ENCODE data around the gene ITGAV. TPM values are rescaled to one million over a fixed set of nuclear protein-coding genes. Genes with fewer than 3 reads are reported as not detected.
"Not testable (repeated sequence)": the region's sequence is repeated elsewhere in the genome, so short reads cannot be mapped to it uniquely, and the experiment has no call there.

Gene ITGAV
- total RNA-seq, 2 donors from 2014 or later = 11.2 to 11.8 TPM

- ATAC-seq (replicated peaks in 1 of 2) (no peak), DNase-seq (no peak)
- no peak overlapping the region for H3K27ac Mint-ChIP-seq
- H3K9me3 Mint-ChIP-seq = peaks cover 0 to 4% of the 10 kb centered on the region in 2 donors
- H3K4me1 Mint-ChIP-seq (ENCODE audit: low read depth) = peaks cover 6% of the 10 kb centered on the region
- H3K36me3 Mint-ChIP-seq (ENCODE audit: insufficient read depth in 2 of 2) = no peaks in the 10 kb centered on the region
- peaks cover 18% of the 10 kb centered on the region for H3K27me3 Mint-ChIP-seq (ENCODE audit: low read depth)
- H3K4me3 Mint-ChIP-seq = no peak overlapping the region
Measured at GRCh38 chr2:186560254-186560653, 29.6 kb upstream of the ITGAV start.

DNA sequence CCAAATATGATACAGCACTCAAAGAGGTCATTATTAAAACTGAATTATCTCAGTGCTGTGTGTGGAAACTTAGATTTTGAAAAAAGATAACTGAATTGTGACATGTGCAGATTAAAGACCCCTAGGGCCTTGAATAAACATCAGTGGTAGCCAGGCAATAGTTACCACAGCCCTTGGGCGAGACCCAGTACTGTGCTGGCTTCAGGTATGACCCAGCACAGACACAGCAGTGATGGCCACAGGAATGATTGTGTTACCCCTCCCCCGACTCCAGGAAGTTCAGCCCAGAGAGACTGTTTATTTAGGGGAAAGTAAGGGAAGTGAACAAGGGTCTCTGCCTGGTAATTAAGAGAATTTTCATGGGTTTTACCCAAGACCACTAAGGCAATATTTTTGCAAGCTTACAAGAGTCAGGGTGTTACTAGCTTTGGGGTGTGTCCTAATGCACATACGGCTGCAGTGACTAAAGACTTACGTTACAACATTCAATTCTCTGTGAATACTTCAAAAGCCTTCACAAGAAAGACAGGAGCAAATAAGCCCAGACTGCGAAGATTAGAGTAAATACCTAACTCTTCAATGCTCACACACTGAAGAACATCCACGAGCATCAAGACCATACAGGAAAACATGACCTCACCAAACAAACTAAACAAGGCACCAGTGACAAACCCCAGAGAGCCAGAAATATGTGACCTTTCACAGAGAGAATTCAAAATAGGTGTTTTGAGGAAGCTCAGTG is 28.2 kb upstream of the ITGAV start:
- H3K27me3 Mint-ChIP-seq (ENCODE audit: low read depth) = peaks cover 18% of the 10 kb centered on the region
- peaks cover 0 to 4% of the 10 kb centered on the region in 2 donors for H3K9me3 Mint-ChIP-seq
- H3K4me3 Mint-ChIP-seq = no peak overlapping the region
- no peaks in the 10 kb centered on the region for H3K4me1 Mint-ChIP-seq (ENCODE audit: low read depth)
- H3K36me3 Mint-ChIP-seq (ENCODE audit: insufficient read depth in 2 of 2) = no peaks in the 10 kb centered on the region
- H3K27ac Mint-ChIP-seq = no peak overlapping the region
- ATAC-seq (replicated peaks in 1 of 2) (no peak), DNase-seq (no peak)

- DNase-seq (no peak), ATAC-seq (replicated peaks in 1 of 2) (no peak)
- no peak overlapping the region for H3K4me3 Mint-ChIP-seq
- H3K27me3 Mint-ChIP-seq (ENCODE audit: low read depth) = peaks cover 19% of the 10 kb centered on the region
- peaks cover 0 to 4% of the 10 kb centered on the region in 2 donors for H3K9me3 Mint-ChIP-seq
- H3K36me3 Mint-ChIP-seq (ENCODE audit: insufficient read depth in 2 of 2) = no peaks in the 10 kb centered on the region
- no peak overlapping the region for H3K27ac Mint-ChIP-seq
- no peaks in the 10 kb centered on the region for H3K4me1 Mint-ChIP-seq (ENCODE audit: low read depth)
Measured at GRCh38 chr2:186562209-186562578, 27.7 kb upstream of the ITGAV start.

GRCh38 chr2:186568600-186568999 is 21.3 kb upstream of the ITGAV start:
- DNase-seq; H3K27ac Mint-ChIP-seq; H3K9me3 Mint-ChIP-seq; H3K4me1 Mint-ChIP-seq (ENCODE audit: low read depth); H3K4me3 Mint-ChIP-seq; ATAC-seq (replicated peaks in 1 of 2); H3K36me3 Mint-ChIP-seq (ENCODE audit: insufficient read depth in 2 of 2): not testable (repeated sequence)
- H3K27me3 Mint-ChIP-seq (ENCODE audit: low read depth) = peaks cover 12% of the 10 kb centered on the region

DNA sequence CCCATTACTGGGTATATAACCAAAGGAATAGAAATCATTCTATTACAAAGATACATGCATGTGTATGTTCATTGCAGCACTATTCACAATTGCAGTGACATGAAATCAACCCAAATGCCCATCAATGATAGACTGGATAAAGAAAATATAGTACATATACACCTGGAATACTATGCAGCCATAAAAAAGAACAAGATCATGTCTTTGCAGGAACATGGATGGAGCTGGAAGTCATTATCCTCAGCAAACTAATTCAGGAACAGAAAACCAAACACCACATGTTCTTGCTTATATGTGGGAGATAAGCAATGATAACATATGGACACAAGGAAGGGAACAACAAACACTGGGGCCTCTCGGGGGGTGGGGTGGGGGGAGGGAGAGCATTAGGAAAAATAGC is 20.7 kb upstream of the ITGAV start:
- peaks cover 12% of the 10 kb centered on the region for H3K27me3 Mint-ChIP-seq (ENCODE audit: low read depth)
- not testable (repeated sequence) for H3K27ac Mint-ChIP-seq; H3K9me3 Mint-ChIP-seq; H3K4me1 Mint-ChIP-seq (ENCODE audit: low read depth); H3K36me3 Mint-ChIP-seq (ENCODE audit: insufficient read depth in 2 of 2); ATAC-seq (replicated peaks in 1 of 2); H3K4me3 Mint-ChIP-seq; DNase-seq

DNA sequence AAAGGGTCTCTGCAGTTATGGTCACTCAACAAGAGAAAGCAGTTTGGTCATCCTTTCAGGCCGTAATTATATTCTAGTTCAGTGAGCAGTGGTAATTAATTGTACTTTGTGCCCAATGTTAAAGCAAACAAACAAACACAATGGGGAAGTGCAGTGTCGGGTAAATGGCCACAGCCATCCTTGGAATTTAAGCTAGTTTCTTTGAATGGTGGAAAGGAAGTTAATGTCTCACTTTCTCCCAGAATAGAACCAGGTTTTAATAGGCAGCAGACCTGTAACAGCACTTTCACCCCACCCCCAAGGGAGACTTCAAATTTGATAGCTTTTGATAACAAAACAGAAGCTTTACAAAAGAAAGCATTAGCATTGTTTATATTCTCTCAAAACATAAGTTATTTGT is 20.0 kb upstream of the ITGAV start:
- Mint-ChIP-seq H3K27me3 (ENCODE audit: low read depth) (peaks cover 12% of the 10 kb centered on the region), H3K4me3 (no peak overlapping the region), H3K9me3 (peaks cover 0 to 4% of the 10 kb centered on the region in 2 donors), H3K27ac (no peak overlapping the region), H3K36me3 (ENCODE audit: insufficient read depth in 2 of 2) (no peaks in the 10 kb centered on the region), H3K4me1 (ENCODE audit: low read depth) (no peaks in the 10 kb centered on the region)
- no peak for DNase-seq
- no peak for ATAC-seq (replicated peaks in 1 of 2)

DNA sequence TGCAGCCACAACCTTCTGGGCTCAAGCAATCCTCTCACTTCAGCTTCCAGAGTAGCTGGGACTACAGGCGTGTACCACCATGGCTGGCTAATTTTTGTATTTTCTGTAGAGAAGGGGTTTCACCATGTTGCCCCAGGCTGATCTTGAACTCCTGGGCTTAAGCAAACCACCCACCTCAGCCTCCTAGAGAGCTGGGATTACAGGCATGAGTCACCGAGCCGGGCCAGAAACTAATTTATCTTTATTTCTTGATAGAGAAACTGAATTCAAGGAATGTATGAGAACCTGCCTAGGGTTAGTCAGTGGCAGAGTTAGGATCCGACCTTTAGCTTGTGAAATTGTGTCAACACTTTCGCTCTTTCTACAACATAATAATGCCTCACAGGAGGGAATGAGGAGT is 19.3 kb upstream of the ITGAV start:
- no peak for ATAC-seq (replicated peaks in 1 of 2)
- Mint-ChIP-seq H3K27ac (no peak overlapping the region), H3K4me3 (no peak overlapping the region), H3K4me1 (ENCODE audit: low read depth) (no peaks in the 10 kb centered on the region), H3K36me3 (ENCODE audit: insufficient read depth in 2 of 2) (no peaks in the 10 kb centered on the region), H3K9me3 (peaks cover 0 to 4% of the 10 kb centered on the region in 2 donors), H3K27me3 (ENCODE audit: low read depth) (peaks cover 12% of the 10 kb centered on the region)
- no peak for DNase-seq

GRCh38 chr2:186572705-186573104 is 17.2 kb upstream of the ITGAV start:
- Mint-ChIP-seq H3K36me3 (ENCODE audit: insufficient read depth in 2 of 2) (no peaks in the 10 kb centered on the region), H3K27ac (no peak overlapping the region), H3K4me1 (ENCODE audit: low read depth) (no peaks in the 10 kb centered on the region), H3K9me3 (peaks cover 0 to 4% of the 10 kb centered on the region in 2 donors), H3K4me3 (no peak overlapping the region), H3K27me3 (ENCODE audit: low read depth) (peaks cover 5% of the 10 kb centered on the region)
- ATAC-seq (replicated peaks in 1 of 2) (no peak), DNase-seq (no peak)

DNA sequence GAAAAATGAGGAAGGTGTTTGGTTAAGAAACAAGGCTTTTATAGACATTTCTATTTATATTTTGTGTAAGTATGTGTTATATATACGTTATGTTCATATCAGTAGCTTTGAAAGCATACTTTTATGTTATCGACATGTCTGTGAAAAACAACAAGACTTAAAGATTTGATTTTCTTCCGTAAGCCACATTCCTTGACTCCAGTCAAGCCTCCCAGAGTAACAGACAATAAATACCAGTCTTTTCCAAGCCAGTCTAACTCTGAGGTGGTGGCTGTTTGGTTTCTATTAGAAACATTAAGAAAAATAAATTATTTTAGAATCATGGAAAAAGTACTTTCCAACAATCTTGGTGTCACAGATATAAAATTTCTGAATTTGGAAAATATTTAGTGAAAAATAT is 16.3 kb upstream of the ITGAV start:
- ATAC-seq (replicated peaks in 1 of 2) (no peak), DNase-seq (no peak)
- Mint-ChIP-seq H3K36me3 (ENCODE audit: insufficient read depth in 2 of 2) (no peaks in the 10 kb centered on the region), H3K4me1 (ENCODE audit: low read depth) (no peaks in the 10 kb centered on the region), H3K9me3 (peaks cover 0 to 4% of the 10 kb centered on the region in 2 donors), H3K27me3 (ENCODE audit: low read depth) (no peaks in the 10 kb centered on the region), H3K27ac (no peak overlapping the region), H3K4me3 (no peak overlapping the region)

DNA sequence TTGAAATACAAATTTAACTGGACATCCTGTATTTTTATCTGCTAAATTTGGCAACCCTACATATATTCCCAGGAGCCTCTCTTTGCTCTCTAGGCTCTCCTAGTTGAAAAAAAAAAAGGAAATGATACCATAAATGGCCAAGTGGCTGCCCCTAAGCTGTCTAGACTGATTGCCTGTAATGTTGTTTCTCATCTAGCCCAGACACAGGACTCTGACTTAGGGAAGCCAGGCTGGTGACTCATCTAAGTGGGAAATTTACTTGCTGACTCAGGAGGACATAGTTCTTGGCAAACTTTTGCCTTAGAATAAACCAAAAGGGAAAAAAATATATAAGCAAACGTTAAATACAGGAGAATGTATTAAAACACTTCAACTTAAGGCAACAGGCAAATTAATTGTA is 14.6 kb upstream of the ITGAV start:
- ATAC-seq (replicated peaks in 1 of 2) (peak; percentile 39 to 57), DNase-seq (no peak)
- H3K4me3 Mint-ChIP-seq = no peak overlapping the region
- H3K27ac Mint-ChIP-seq = no peak overlapping the region
- peaks cover 5% of the 10 kb centered on the region for H3K27me3 Mint-ChIP-seq (ENCODE audit: low read depth)
- no peaks in the 10 kb centered on the region for H3K9me3 Mint-ChIP-seq
- no peaks in the 10 kb centered on the region for H3K4me1 Mint-ChIP-seq (ENCODE audit: low read depth)
- H3K36me3 Mint-ChIP-seq (ENCODE audit: insufficient read depth in 2 of 2) = no peaks in the 10 kb centered on the region

GRCh38 chr2:186575856-186576255 is 14.0 kb upstream of the ITGAV start:
- no peak for DNase-seq
- H3K4me3 Mint-ChIP-seq = no peak overlapping the region
- no peaks in the 10 kb centered on the region for H3K4me1 Mint-ChIP-seq (ENCODE audit: low read depth)
- H3K36me3 Mint-ChIP-seq (ENCODE audit: insufficient read depth in 2 of 2) = no peaks in the 10 kb centered on the region
- no peaks in the 10 kb centered on the region for H3K9me3 Mint-ChIP-seq
- no peak overlapping the region for H3K27ac Mint-ChIP-seq
- ATAC-seq (replicated peaks in 1 of 2) = no peak
- H3K27me3 Mint-ChIP-seq (ENCODE audit: low read depth) = peaks cover 7% of the 10 kb centered on the region

DNA sequence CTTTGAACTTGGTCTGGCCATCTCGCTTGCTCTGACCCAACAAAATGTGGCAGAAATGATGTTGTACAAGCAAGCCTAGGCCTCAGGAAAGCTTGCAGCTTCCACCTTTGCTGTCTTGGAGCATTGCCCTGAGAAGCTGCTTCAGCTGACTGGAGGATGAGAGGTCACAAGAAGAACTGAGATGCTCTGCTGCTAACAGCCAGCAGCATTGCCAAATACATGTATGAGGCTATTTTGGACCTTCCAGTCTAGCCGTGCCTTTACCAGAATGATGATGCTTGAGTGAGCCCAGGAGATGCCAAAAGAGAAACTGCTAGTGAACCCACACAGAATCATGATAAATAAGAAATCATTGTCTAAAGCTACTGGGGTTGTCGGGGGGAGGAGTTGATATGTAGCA is 13.2 kb upstream of the ITGAV start:
- Mint-ChIP-seq H3K27me3 (ENCODE audit: low read depth) (peaks cover 7% of the 10 kb centered on the region), H3K9me3 (no peaks in the 10 kb centered on the region), H3K4me1 (ENCODE audit: low read depth) (no peaks in the 10 kb centered on the region), H3K36me3 (ENCODE audit: insufficient read depth in 2 of 2) (no peaks in the 10 kb centered on the region), H3K27ac (no peak overlapping the region), H3K4me3 (no peak overlapping the region)
- ATAC-seq (replicated peaks in 1 of 2) (no peak), DNase-seq (no peak)

DNA sequence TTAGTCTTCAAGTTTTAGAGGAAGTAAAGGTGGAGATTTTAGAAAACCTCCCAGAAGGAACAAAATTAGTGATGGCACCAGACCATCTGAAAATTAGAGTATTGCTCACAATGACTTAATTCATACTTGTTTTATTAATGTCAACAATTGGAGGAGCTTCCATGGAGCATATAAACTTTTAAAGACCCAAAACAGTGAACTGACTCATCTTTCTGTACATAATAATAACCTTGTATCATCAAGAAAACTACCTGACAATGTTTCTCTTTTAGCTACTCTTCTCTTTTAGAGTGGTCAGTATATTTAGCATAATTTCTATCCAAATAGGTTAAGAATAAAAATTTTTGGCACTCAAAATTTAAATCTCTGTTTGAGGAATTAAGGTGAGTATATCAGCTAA is 7.2 kb upstream of the ITGAV start:
- Mint-ChIP-seq H3K4me3 (no peak overlapping the region), H3K27me3 (ENCODE audit: low read depth) (peaks cover 18% of the 10 kb centered on the region), H3K4me1 (ENCODE audit: low read depth) (no peaks in the 10 kb centered on the region), H3K27ac (no peak overlapping the region), H3K9me3 (no peaks in the 10 kb centered on the region), H3K36me3 (ENCODE audit: insufficient read depth in 2 of 2) (no peaks in the 10 kb centered on the region)
- DNase-seq (no peak), ATAC-seq (replicated peaks in 1 of 2) (no peak)

GRCh38 chr2:186584053-186584452 is 5.8 kb upstream of the ITGAV start:
- Mint-ChIP-seq H3K27ac (no peak overlapping the region), H3K27me3 (ENCODE audit: low read depth) (peaks cover 18% of the 10 kb centered on the region), H3K36me3 (ENCODE audit: insufficient read depth in 2 of 2) (no peaks in the 10 kb centered on the region)

More at GRCh38 chr2:186584053-186584452, 5.8 kb upstream of the ITGAV start:
- H3K4me1 Mint-ChIP-seq (ENCODE audit: low read depth) = peaks cover 6% of the 10 kb centered on the region
- ATAC-seq (replicated peaks in 1 of 2) = no peak
- H3K4me3 Mint-ChIP-seq = no peak overlapping the region
- no peaks in the 10 kb centered on the region for H3K9me3 Mint-ChIP-seq
- DNase-seq = no peak
